ENCODE data around the gene CCR1. TPM values are rescaled to one million over a fixed set of nuclear protein-coding genes. Genes with fewer than 3 reads are reported as not detected.
"Not testable (repeated sequence)": the region's sequence is repeated elsewhere in the genome, so short reads cannot be mapped to it uniquely, and the experiment has no call there.

CCR1 gene
- total RNA-seq, 1 donor from 2014 or later = 39.7 TPM

DNA sequence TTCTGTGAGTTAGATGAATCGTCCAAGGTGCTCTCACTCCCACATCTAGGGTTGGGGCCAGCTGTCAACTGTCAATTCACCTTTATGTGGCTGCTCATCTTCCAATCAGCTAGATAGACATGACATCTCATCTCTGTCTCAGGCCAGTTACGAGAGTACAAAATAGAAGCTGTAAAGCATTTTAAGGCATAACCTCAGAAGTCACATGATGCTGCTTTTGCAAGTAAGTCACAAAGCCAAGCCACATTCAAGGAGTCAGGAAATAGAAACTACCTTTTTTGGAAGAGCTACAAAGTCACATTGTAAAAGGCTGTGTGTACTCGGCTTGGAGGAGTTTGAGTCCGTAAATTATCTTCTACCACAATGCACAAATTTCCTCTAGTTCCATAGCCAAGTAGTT, 5.1 kb upstream of the CCR1 start:
- no peak for DNase-seq (ENCODE audit: low spot score)

DNA sequence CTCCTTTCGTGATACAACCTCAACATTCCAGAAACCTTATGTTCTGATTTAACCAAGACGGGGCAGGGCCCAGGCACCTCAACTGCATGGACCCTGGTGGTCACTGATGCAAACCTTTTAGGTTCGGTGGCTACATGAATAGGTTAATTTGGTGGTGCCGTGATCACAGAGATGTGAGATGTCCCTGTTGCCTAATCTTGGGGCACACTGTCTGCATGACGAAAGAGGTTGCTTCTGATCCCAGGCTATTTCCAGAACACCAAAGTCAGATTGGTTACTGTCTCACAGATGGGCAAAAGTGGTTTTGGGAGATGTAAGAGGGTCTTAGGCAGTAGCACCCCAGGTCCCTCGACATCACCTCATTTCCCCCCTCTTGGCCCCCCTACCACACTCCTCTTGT, 4.0 kb upstream of the CCR1 start:
- DNase-seq (ENCODE audit: low spot score) = no peak

DNA sequence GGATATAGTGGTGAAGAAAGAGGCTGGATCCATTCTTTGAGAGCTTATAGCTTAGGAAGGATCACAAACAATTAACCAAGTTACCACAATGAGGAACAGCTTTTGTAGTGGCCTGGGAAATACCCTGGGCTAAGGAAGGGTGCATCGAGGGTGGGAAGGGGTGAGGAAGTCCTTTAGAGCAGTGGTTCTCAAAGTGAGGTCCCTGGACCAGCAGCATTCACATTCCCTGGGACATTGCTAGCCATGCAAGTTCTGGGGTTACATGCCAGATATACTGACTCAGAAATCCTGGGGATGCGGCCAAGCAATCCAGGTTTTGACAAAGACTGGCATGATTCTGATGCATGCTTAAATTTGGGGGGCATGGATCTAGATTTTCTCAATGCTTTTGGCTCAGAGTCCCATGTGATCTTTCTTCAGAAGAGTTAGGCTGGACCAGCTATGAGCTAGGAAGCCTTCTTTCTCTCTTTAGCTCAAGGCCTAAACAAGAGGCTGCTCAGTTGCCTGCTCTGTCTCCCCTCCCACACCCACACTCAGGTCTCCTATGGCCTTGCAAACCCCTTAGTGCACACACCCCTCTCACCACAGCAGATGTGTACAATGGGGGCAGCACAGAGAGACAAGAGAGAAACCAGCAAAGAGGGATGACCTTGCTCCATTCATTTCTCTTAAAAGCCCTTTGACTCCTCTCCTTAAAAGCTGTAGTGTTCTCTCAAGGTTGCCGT, 1.8 kb upstream of the CCR1 start:
- no peak for DNase-seq (ENCODE audit: low spot score)

- no peak for DNase-seq (ENCODE audit: low spot score)
Measured at GRCh38 chr3:46209053-46209452, 940 bp upstream of the CCR1 start.

DNA sequence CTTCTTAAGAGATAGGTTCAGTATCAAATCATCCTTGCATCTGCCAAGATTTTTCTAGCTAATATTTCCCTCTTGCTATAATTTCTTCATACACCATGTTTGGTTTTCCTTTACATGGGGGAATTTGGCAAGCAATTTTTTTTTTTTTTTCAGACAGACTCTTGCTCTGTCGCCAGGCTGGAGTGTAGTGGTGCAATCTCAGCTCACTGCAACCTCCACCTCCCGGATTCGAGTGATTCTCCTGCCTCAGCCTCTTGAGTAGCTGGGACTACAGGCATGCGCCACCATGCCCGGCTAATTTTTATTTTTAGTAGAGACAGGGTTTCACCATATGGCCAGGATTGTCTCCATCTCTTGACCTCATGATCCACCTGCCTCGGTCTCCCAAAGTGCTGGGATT, 599 bp downstream of the CCR1 start:
- not testable (repeated sequence) for DNase-seq (ENCODE audit: low spot score)

- no peak for DNase-seq (ENCODE audit: low spot score)
Measured at GRCh38 chr3:46206282-46207015, 1.7 kb downstream of the CCR1 start.

DNA sequence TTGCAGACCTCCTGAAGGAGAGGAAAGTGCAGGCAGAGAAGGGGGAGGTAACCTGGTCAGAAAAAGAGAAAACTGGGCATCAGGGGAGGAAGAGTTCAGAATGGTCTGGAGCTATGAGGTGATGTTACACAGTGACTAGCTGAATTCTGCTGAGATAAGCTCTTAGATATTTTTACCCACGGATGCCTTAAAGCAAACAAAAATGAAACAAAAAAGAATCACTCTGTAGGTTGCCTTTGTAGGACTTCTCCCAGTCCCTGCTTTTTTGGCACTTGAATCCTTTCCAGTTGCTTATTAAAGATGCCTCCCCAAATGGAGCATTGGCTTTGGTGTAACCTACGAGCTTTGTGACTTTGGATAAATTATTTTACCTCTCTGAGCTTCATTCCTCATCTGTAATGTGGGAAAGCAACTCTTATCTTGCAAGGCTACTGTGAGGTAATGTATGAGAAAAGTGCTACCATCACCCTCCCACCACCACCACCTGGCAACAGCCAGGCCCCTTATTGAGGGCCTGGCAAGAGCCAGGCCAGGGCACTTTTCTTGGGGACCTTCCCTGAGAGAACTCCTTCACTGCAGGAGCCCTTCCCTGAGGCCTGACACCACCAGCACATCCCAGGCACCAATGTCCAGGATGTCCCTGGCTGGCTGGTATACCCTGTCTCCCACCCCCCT, 2.7 kb downstream of the CCR1 start:
- no peak for DNase-seq (ENCODE audit: low spot score)

- no peak for DNase-seq (ENCODE audit: low spot score)
Measured at GRCh38 chr3:46203681-46204080, 4.4 kb downstream of the CCR1 start.

DNA sequence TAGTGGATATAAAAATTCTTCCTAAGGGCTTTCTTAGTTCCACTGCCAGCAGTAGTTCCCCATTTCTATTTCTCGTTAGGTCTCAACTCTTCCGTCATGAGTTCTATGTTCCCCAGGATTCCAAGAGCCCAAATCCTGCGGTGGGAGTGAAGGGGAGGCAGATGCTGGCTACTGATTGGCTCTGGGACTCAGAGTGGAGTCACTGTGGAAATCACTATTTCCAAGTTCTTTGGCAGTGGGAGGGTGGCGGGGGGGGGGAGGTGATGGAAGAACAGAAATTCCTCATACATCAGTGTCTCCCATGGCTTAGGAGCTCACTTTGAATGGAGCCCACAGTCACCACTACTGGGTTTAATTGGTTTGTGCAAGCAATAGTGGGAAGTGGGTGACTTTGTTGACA, 5.6 kb downstream of the CCR1 start:
- no peak for DNase-seq (ENCODE audit: low spot score)

GRCh38 chr3:46200790-46201189, 7.3 kb downstream of the CCR1 start:
- DNase-seq (ENCODE audit: low spot score) = no peak

DNA sequence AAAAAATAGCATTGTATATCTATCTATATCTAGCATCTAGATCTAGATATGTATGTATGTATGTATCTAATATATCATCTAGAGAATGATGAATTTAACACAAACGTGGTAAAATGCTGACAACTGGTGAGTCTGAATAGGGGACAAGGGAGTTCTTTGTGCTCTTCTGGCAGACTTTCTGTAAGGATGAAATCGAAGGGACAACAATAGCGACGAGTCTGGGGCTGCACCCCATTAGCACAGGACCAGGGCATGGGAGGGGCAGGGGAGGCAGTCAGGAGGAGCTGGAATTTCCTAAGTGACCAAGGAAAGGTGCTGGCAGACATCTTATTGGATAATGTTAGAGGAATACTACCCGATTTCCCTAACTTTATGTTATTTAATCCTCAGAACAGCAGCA, 7.9 kb downstream of the CCR1 start:
- no peak for DNase-seq (ENCODE audit: low spot score)

- DNase-seq (ENCODE audit: low spot score) = no peak
Measured at GRCh38 chr3:46196261-46196957, 11.7 kb downstream of the CCR1 start.

- DNase-seq (ENCODE audit: low spot score) = no peak
Measured at GRCh38 chr3:46194868-46195553, 13.1 kb downstream of the CCR1 start.

- DNase-seq (ENCODE audit: low spot score) = no peak
Measured at GRCh38 chr3:46193436-46193835, 14.7 kb downstream of the CCR1 start.

- DNase-seq (ENCODE audit: low spot score) = no peak
Measured at GRCh38 chr3:46192939-46193338, 15.2 kb downstream of the CCR1 start.

DNA sequence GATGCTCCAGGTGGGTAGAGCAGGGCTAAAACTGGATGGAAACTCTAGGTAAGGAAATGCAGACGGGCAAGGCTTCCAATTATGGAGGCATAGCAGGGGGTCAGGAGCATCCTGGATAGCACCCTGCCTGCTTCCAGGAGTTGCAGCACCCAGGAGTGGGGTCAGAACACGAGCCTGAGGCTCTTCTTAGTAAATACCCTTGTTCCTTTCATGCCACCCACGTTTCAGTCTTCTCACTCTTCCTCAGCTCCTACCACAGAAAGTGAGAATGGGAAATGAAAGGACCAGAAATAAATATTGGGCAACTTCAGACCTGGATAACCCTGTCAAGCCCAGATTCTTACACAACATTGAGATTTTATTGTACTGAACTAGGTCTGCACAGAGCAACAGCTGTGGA, 16.4 kb downstream of the CCR1 start:
- no peak for DNase-seq (ENCODE audit: low spot score)

DNA sequence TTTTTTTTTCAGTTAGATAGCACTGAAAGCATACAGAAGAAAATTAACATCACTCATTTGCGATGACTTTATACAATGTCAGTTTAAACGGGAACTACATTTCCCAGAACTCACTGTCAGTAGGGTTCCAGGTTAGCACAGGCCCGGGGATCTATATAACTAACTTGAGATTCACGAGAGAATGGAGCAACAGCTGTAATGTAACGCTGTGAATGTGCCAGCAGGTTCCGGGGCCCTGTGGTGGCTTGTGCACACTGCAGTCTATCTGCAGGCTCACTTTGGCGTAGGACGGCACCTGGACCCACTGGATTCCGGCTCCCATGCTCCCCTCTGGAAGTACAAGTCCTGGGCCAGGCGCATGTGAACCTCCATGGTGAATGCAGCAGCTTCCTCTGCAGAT, 19.4 kb downstream of the CCR1 start:
- no peak for DNase-seq (ENCODE audit: low spot score)

GRCh38 chr3:46187876-46188275, 20.2 kb downstream of the CCR1 start:
- DNase-seq (ENCODE audit: low spot score) = no peak

DNA sequence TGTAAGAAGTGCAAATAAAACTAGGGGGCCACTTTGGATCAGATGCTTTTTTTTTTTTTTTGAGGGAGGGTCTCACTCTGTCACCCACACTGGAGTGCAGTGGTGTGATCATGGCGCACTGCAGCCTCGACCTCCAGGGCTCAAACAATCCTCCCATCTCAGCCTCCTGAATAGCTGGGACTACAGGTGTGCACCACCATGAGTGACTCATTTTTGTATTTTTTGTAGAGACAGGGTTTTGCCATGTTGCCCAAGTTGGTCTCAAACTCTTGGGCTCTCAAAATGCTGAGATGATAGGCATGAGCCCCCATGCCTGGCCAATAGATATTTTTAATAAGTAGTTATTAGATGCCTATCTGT, 20.8 kb downstream of the CCR1 start:
- no peak for DNase-seq (ENCODE audit: low spot score)

GRCh38 chr3:46186471-46187340, 21.4 kb downstream of the CCR1 start:
- DNase-seq (ENCODE audit: low spot score) = no peak
